GM18867 (cell line): ENCODE results near the gene ADCY5.

ENCODE experiments used
- ATAC-seq: cut with Tn5 transposase; IDR thresholded peaks from one replicate; pipeline ENCODE4 v1.9.1; 2021; ENCODE audit warnings: mild to moderate bottlenecking, moderate library complexity; ENCODE audit not compliant: unreplicated experiment

ADCY5 gene

DNA sequence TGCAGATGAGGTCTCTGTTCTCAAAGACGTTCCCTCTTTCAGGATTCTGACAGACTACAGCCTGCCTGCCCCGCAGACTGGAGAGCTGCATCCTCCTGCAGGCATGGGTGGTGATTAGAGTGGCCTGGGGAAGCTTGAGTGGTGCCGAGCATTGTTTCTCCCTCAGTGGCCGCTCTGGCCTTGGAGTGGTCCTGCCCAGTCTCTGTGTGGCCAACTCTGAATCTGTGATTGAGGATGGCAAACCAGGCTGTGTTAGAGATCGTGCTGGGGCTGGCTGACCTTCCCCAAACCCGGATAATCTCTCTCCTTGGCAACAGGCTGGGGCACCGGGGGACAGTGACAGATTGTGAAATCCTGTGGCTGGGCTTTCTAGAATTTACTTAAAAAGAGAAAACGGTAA lies 11.0 kb upstream of the ADCY5 start:
- ATAC-seq: no peak

DNA sequence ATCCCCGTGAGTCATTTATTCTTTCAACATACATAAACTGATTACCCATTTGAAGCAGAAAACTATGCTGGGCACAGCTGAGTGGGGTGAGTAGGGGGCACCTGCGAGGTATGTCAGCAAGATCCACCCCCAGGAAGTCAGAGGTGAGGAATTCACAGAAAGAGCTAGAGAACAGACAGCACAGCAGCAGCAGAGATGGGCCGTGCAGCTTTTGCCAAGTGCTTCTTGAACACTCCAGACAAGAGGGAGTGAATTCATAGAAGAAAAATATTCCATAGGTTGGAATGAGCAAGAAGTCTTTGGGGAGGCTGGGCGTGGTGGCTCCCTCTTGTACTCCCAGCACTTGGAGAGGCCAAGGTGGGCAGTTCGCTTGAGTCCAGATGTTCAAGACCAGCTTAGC lies 9.4 kb upstream of the ADCY5 start:
- ATAC-seq: no peak

DNA sequence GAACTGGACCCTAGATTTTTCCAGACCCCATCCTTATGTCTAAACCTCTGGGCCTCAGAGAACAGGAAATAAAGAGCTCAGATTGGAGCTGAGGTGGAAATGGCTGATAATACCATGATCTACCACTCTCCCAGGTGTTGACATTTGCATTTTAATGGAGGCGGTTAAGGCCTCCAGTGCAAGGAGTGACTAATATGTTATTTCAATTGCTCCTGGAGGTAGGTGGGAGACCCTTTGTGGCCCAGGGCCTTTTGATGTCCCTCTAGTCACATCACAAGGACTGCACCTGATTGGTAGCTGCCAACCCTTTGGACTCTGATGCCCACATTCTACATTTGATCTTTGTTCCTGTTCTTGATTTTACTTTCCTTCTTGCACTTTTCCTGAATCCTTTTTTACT lies 9.0 kb upstream of the ADCY5 start:
- no peak for ATAC-seq

DNA sequence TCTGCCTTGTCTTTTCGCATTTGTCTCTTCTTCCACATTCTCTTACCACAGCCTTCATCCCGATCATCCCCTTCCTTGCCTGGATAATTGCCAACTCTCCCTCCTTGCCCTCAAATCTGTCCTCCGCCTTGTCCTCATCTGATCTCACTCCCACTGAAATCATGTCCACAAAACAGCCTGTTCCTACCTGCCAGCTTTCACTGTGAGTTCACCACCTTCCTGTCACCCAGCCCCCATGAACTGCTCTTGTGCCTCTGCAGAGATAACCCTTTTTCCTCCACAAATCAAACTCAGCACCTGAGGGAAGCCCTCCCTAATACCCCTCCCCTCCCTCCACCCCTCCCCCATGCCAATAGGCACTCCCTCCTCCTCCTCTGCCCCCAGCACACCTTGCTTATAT lies 4.8 kb upstream of the ADCY5 start:
- no peak for ATAC-seq

DNA sequence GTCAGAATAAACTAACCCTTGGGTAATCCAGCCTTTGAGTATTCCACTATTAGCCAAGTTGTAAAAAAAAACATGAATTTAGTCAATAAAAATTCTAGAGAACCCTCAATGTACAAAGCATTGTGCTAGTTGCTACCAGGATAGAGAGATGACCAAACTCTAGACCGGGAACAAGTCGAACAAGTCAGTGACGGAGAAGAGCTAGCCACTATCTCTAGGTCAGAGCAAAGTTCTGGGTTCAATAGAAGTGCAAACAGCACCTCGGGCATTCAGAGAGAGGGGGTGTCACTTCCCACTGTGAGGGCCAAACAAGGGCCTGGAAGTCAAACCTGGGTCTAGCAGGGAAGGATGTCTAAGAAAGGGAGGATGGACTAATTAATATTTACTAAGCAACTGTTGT lies 2.3 kb upstream of the ADCY5 start:
- no peak for ATAC-seq

DNA sequence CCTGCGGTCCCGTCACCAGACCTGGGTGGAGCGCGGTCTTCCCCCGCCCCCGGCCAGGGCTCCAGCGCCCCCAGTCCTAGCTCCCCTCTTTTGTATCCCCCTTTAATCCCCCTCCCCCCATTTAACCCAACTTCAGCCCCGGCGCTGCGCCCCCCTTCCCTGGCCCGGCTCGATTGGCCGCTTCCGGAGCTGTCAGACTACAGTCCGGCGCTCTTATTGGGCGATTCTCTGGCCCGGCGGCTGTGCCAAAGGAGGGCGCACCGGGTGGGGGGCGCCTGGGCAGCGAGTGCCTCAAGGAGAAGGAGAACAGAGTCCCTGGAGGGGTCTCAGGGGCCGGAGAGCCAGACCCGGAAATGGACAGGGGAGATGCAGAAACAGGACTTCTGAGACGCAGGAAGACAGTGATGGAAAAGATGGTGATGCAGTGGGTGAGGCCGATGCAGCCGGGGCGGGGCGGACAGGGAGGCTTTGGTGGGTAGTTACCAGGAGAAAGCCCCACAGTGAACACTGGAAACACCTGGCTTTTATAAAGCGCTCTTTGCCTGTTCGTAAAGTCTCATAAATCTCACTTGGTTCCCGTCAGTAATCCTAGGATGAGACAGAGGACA lies 1.2 kb upstream of the ADCY5 start:
- no peak for ATAC-seq

DNA sequence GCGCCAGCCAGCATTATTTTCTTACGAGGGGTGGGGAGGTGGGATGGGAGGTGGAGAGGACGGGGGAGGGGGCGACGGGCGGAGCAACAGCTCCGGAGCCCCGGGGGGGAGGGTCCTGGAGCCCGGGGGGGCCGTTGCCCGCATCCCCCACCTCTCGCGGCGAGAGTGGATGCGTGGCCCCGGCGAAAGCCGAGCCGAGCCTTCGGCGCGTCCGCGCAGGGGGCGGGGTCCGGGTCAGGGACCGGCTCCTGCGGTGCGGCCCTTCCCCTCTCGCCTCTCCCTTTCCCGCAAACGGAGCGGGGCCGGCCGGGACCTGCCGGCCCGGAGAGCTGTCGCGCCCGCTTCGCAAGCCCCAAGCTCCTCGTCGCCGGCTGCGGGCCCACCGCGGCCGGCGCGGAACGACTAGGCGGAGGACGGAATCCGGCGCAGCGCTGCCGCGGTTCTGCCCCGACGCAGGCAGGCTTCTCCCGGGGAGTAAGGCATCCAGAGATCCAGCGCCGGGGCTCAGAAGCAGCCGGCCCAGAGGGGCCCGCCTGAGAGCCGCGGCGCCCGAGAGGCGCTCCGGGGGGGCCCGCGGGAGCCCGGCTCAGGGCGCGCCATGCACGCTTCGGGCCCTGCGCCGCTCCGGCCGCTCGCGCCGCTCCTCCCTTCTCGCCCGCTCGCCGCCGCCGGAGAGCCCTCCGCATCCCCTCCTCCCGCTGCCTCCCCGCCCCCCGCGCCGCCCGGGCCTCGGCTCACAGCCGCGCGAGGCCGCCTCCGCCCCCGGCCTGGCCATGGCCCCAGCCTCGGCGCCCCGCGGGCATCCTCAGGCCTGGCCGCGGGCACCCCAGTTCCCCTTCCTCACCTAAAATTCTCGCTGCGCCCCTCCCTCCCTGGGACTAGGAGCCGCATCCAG lies 459 bp upstream of the ADCY5 start:
- ATAC-seq: no peak

DNA sequence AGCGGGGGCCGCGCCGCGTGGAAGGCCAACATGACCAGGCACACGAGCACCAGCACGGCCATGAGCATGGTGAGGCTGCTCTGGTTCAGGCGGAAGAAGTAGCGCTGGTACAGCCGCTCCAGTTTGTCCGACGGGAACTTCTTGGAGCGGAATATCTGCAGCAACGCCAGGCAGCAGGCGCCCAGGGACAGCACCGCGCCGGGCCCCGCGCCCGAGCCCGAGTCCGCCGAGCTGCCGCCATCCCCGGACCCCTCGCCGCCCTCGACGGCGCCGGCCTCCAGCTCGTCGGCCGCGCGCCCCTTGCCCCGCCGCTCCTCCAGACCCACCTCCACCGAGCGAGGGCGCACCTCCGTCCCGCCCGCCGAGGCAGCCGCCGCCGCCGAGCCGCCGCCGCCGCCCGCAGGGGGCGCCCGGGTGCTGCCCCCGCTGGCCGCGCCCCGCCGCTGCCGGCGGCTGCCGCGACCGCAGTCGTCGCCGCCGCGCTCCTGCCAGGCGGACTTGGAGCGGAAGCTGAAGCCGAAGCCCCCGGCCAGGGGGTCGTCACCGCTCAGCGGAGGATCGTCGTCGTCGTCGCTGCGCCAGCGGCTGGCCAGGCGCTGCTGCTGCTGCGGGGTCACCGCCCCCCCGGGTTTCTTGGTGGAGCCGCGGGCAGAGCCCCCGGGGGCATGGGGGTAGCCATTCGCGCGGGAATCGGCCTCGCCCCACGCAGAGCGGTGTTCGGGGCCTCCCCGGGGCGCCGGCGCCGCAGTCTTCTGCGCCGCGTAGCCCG lies 957 bp downstream of the ADCY5 start:
- no peak for ATAC-seq

DNA sequence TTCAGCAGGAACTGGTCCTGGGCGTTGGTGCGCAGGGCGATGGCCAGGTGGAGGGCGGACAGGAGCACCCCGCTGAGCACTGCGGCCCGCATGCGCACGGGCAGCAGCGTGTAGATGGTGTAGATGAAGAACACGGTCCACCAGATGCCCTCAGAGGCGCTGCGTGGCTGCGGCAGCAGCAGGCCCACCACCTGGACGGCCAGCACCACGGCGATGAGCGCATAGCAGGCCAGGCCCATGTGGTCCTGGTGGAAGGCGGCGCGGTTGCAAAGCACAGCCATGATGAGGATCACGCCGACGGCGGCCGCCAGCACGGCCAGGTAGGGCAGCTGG lies 1.5 kb downstream of the ADCY5 start:
- no peak for ATAC-seq

DNA sequence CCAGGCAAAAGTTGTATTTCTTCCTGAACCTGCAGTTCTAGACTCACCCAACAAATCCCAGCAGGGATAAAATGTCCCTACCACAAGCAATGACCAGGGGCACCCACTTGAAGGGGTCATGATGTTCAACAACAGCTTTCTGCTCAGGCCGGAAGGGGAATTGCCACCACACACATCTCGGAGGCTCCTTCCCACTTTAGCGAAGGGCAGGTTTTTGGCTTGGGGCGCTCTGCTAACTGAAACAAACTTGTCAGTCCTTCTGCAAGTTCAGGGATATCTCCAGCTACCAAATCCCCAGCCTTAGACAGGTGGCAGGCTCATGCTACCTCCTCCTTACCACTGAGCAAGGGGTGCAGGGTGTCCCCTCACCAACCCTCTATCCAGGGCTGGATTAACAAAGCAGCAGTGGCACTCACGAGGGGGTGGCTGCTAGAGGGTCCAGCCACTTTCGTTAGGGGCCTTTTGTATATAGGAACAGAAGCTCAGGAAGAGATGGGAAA lies 2.2 kb downstream of the ADCY5 start:
- no peak for ATAC-seq

DNA sequence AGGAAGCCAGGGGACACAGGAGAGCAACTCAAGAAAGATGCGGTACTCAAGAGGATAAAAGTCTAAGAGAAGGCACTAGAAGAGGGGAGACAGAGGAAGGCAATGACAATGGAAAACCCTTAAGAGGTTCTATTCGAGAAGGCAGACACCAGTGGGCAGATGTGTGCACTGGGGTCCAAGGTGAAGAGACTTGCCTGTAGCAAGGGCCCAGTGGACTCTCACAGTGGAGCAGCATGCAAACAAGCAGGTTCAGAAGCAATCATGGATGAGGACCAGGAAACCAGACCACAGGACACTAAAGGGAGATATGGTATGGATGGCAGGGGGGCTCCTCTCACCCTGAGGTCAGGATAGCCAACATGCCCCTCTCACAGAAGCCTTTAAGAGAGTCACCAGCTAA lies 2.7 kb downstream of the ADCY5 start:
- ATAC-seq: no peak

DNA sequence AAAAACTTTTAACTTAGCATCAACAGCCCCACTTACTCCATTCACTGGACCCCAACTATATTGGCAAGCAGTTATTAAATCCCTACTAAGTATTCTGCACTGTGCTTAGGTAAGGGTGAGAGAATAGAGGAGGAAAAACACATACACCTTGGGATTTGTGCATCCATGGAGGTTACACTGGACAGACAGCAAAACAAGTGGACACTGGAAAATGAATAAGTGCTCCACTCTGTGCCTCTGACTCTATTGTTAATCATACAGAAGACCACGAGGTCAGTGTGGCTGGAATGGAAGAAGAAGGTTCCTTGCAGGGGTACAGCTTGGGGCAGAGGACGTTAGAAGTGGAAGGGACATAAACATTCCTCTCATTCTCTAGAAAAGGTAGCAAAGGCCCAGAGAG lies 3.2 kb downstream of the ADCY5 start:
- no peak for ATAC-seq

DNA sequence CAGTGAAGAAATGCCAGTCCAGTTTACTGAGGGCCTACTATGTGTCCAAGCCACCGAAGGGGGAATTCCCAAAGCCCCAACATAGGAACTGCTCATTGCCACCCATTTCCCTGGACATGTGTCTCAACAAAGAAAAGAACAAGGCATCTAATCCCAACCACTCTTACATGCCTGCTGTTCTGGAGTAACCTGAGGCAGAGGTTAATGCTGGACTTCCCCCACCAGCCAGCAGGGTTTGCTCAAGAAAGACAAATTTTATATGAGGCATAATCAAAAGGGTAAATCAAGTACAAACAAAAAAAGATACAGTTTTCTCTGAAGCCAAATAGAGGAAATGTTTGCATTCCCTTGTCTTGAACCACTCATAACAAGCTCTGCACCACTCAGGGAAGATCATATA lies 4.1 kb downstream of the ADCY5 start:
- no peak for ATAC-seq

DNA sequence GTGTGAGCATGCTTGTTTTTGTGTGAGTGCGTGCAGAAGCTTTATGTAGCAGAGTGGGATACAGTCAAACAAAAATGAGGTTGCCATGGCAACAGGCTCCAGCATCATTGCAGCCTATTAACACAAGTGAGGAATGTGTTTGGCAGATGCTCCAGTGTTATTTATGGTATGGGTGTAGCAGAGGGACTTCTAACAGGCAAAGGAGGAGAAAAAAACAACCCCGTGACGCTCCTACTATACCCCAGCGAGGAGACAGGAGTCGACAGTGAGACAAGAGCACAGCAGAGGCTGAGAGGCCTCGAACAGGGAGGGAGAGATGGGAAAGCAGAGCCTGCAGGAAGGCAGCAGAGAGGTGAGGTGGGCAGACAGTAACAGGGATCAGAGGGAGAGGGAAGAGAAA lies 4.9 kb downstream of the ADCY5 start:
- no peak for ATAC-seq

DNA sequence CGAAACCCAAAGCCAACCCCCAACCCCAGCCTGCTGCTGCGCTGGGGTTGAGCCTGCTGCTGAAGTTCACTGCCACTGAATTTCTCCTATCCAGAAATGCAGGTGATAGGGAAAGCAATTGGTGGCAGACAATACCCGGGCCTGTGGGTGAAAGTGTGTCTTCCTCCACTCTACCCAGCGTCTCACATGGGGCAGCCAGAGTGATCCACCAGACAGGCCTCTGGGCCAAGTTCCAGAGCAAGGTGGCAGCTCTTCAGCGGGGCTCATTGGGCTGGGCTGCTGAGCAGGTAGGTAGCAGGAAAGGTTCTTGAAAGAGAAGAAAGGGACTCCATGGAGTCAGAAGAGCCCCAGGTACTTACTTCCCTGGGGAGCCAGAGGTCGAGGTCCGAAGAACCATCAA lies 6.0 kb downstream of the ADCY5 start:
- ATAC-seq: no peak

DNA sequence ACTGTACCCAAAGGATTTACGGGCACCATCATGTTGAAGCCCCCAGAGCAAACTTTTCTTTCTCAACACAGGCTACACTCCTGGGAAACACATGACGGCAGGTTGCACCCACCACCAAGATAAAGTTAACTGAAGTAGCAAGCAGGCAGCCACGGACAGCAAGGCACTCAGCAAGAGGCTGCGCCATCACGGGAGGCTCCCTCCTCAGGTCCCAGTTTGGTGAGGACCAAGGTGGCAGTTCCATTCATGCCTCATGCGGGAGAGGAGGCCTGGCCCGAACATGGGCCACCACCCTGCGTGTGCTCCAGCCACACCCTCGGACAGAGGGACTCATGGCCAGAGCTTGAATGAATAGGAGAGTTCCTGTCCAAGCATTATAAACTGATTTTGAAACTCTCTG lies 6.8 kb downstream of the ADCY5 start:
- ATAC-seq: no peak

DNA sequence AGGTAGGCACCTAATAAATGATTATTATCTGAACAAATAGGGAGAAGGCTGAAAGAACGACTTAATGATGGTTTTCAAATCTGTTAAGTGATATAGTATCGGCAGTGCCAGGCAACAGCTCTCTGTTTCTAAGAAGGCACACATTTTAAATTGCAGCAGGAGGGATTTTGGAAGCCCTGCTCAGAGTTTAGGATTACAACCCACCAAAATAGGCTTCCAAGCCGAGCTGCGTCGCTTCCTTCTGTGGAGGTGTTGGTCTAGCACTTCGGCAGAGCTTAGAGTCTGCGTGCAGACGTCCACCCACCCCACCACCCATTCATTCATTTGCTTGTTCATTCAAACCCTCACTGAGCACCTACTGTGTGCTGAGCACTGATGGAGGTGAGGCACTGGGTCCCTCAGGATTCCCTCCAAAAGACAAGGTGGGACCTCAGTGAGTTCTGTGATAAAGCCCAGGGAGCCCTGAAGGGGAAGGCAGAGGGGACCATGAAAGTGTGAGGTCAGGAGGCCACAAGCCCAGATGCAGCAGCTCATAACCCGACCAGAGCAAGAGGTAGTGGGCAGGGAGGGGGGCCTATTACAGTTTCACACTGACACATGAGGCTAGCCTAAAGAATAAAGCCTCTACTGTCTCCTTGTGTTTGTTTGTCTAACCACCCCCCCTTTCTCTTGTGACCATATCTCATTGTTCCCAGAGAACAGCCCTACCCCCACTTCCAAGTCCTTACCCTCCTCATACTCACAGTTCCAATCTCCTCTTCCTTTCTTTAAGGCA lies 8.9 kb downstream of the ADCY5 start:
- no peak for ATAC-seq

DNA sequence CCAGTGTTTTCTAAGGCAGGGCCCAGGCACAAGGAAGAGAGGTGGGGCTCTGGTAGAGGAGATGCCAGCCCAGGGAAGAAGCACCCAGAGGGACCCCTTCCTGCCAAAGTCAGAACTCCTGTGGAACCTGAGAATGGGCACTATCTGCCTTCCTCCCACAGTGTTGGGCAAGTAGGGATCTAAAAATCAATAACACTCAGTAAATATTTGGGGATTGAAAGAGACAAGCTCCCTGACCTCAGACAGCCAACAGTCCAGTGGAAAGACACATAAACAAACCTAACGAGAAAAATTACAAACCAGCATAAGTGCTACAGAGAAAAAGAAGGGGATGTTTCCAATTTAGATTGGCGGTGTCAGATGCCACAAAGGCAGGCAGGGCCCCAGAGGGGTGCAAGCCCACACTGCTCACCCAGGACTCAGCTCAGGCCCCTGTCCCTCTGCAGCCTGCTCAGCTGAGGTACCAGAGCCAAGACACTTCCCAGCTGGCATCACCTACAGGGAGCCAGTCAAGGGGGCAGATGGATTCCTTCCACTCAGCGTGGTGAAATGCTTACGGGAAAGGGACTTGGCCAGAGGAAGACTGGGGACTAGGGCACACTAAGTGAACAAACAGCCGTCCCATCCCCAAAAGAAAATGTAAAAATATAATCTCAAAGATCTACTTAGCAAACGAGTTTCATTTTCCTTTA lies 15.9 kb downstream of the ADCY5 start:
- ATAC-seq: peak; percentile 6

DNA sequence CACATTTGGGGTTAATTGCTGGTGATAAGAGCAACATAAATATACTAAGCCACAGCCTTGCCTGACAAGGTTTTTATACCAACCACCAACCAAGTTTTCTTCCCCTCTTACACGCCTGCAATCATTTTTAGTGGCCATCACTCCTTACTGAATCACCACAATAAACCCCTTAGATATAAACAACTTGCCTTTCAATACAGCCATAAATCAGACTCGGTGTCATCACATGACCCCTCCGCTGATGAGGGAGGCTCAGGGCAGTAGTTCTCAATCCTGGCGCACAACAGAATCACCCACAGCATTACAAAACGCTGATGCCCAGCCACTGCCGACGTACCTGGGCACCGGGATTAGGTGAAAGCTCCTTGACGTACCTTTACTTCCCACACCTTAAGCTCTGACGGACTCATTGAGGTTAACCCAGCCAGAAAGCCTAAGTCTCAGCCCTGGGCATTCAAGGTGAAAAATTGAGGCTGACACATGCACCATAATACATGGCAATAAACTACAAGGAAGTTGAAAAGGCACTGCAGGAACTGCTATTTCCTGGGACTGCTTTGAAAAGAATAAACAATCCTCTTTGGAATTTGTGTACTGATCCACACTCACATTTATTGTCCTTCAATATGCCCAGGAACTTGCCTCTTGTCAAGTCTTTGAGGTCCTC lies 17.1 kb downstream of the ADCY5 start:
- no peak for ATAC-seq
